OCI-LY1 (cell line): ENCODE measurements around the gene HYDIN.
"Not testable (repeated sequence)": the region's sequence is repeated elsewhere in the genome, so short reads cannot be mapped to it uniquely, and the experiment has no call there.

Experiments used
- EZH2 ChIP-seq: fragments of 200-600 bp; sonication (generic), shearing (Covaris generic); IDR thresholded peaks from 2 replicates; pipeline ENCODE4 v1.8.0; 2017; ENCODE audit warnings: borderline replicate concordance, mixed run types, mild to moderate bottlenecking, antibody characterized with exemption, low read length, moderate library complexity, mixed read lengths
- TF ChIP-seq, protein P1 (sequence below): fragments of 200-600 bp; sonication (generic), shearing (Covaris generic); IDR thresholded peaks from 2 replicates; pipeline ENCODE4 v1.5.1; 2017; ENCODE audit warnings: mild to moderate bottlenecking, antibody characterized with exemption, low read length, moderate library complexity, mixed read lengths

GRCh38 chr16:71028032-71028727 is 202.3 kb downstream of the HYDIN start:
- TF ChIP-seq, protein P1, sequence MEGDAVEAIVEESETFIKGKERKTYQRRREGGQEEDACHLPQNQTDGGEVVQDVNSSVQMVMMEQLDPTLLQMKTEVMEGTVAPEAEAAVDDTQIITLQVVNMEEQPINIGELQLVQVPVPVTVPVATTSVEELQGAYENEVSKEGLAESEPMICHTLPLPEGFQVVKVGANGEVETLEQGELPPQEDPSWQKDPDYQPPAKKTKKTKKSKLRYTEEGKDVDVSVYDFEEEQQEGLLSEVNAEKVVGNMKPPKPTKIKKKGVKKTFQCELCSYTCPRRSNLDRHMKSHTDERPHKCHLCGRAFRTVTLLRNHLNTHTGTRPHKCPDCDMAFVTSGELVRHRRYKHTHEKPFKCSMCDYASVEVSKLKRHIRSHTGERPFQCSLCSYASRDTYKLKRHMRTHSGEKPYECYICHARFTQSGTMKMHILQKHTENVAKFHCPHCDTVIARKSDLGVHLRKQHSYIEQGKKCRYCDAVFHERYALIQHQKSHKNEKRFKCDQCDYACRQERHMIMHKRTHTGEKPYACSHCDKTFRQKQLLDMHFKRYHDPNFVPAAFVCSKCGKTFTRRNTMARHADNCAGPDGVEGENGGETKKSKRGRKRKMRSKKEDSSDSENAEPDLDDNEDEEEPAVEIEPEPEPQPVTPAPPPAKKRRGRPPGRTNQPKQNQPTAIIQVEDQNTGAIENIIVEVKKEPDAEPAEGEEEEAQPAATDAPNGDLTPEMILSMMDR, result not testable (repeated sequence)
- not testable (repeated sequence) for TF ChIP-seq EZH2
